Right renal cortex interstitium (tissue), 3 donors: ENCODE data around the gene RGS7. TPM values are rescaled to one million over a fixed set of nuclear protein-coding genes. Genes with fewer than 3 reads are reported as not detected.
"Not testable (repeated sequence)": the region's sequence is repeated elsewhere in the genome, so short reads cannot be mapped to it uniquely, and the experiment has no call there.

Experiments used
- DNase-seq, 3 donors: peaks; one replicate each; pipeline ENCODE4 v3.0.0-alpha.2; 2013; ENCODE audit warnings: low read depth in 3 of 3, low spot score in 2 of 3
- polyA plus RNA-seq, 3 donors: library from polyadenylated mRNA; unstranded; fragments of 120-200 nt; gene quantifications; one replicate each; pipeline ENCODE4 v1.2.1, GENCODE V29; 2013; ENCODE audit not compliant: insufficient read length in 3 of 3

RGS7 gene
- polyA plus RNA-seq, 3 donors: 6.3 to 7.7 (median 6.4) TPM

- no peak for DNase-seq
Observed at GRCh38 chr1:241007668-241008067, 349.3 kb downstream of the RGS7 start.

- DNase-seq: no peak
Observed at GRCh38 chr1:240999826-241000225, 357.2 kb downstream of the RGS7 start.

- no peak for DNase-seq
Observed at GRCh38 chr1:240998441-240999015, 358.5 kb downstream of the RGS7 start.

GRCh38 chr1:240998024-240998423 is 359.0 kb downstream of the RGS7 start:
- DNase-seq: no peak

- DNase-seq: no peak
Observed at GRCh38 chr1:240993004-240993403, 364.0 kb downstream of the RGS7 start.

- DNase-seq: no peak
Observed at GRCh38 chr1:240991230-240991629, 365.8 kb downstream of the RGS7 start.

GRCh38 chr1:240987928-240988327 is 369.1 kb downstream of the RGS7 start:
- no peak for DNase-seq

- DNase-seq: no peak
Observed at GRCh38 chr1:240985081-240985480, 371.9 kb downstream of the RGS7 start.

- DNase-seq: no peak
Observed at GRCh38 chr1:240980342-240980741, 376.7 kb downstream of the RGS7 start.

GRCh38 chr1:240976685-240977084 is 380.3 kb downstream of the RGS7 start:
- no peak for DNase-seq

- no peak for DNase-seq
Observed at GRCh38 chr1:240973875-240974274, 383.1 kb downstream of the RGS7 start.

GRCh38 chr1:240972059-240972458 is 384.9 kb downstream of the RGS7 start:
- DNase-seq: not testable (repeated sequence)

- DNase-seq: no peak
Observed at GRCh38 chr1:240970253-240970652, 386.8 kb downstream of the RGS7 start.

GRCh38 chr1:240968864-240969263 is 388.1 kb downstream of the RGS7 start:
- no peak for DNase-seq

GRCh38 chr1:240967070-240967724 is 389.8 kb downstream of the RGS7 start:
- DNase-seq: no peak

GRCh38 chr1:240965581-240966091 is 391.4 kb downstream of the RGS7 start:
- DNase-seq: no peak

GRCh38 chr1:240962086-240962485 is 394.9 kb downstream of the RGS7 start:
- DNase-seq: no peak

GRCh38 chr1:240956424-240956823 is 400.6 kb downstream of the RGS7 start:
- DNase-seq: no peak

- DNase-seq: no peak
Observed at GRCh38 chr1:240956020-240956419, 401.0 kb downstream of the RGS7 start.

GRCh38 chr1:240947438-240948224 is 409.4 kb downstream of the RGS7 start:
- no peak for DNase-seq

GRCh38 chr1:240946926-240947325 is 410.1 kb downstream of the RGS7 start:
- DNase-seq: no peak

- DNase-seq: no peak
Observed at GRCh38 chr1:240942901-240943300, 414.1 kb downstream of the RGS7 start.
